ENCODE measurements around the gene GPHN.

GPHN gene

GRCh38 chr14:67167420-67168109 lies 659.6 kb downstream of the GPHN start:
- no peak for DNase-seq (ENCODE audit: low read depth)

GRCh38 chr14:67168110-67168441 lies 660.1 kb downstream of the GPHN start:
- no peak for DNase-seq (ENCODE audit: low read depth)

- DNase-seq (ENCODE audit: low read depth) = no peak
Measured at GRCh38 chr14:67170660-67171059, 662.7 kb downstream of the GPHN start.

- no peak for DNase-seq (ENCODE audit: low read depth)
Measured at GRCh38 chr14:67172056-67172455, 664.1 kb downstream of the GPHN start.

GRCh38 chr14:67172520-67172919 lies 664.6 kb downstream of the GPHN start:
- no peak for DNase-seq (ENCODE audit: low read depth)

GRCh38 chr14:67173719-67174118 lies 665.8 kb downstream of the GPHN start:
- DNase-seq (ENCODE audit: low read depth) = no peak

- DNase-seq (ENCODE audit: low read depth) = no peak
Measured at GRCh38 chr14:67186172-67186768, 678.3 kb downstream of the GPHN start.

GRCh38 chr14:67186789-67187584 lies 679.0 kb downstream of the GPHN start:
- DNase-seq (ENCODE audit: low read depth) = no peak

- DNase-seq (ENCODE audit: low read depth) = no peak
Measured at GRCh38 chr14:67187826-67188225, 679.9 kb downstream of the GPHN start.

GRCh38 chr14:67188326-67188725 lies 680.4 kb downstream of the GPHN start:
- DNase-seq (ENCODE audit: low read depth) = no peak

GRCh38 chr14:67191768-67192290 lies 683.9 kb downstream of the GPHN start:
- no peak for DNase-seq (ENCODE audit: low read depth)

GRCh38 chr14:67192366-67192765 lies 684.4 kb downstream of the GPHN start:
- no peak for DNase-seq (ENCODE audit: low read depth)

- DNase-seq (ENCODE audit: low read depth) = no peak
Measured at GRCh38 chr14:67195279-67195678, 687.3 kb downstream of the GPHN start.

GRCh38 chr14:67199016-67199415 lies 691.1 kb downstream of the GPHN start:
- DNase-seq (ENCODE audit: low read depth) = no peak

- no peak for DNase-seq (ENCODE audit: low read depth)
Measured at GRCh38 chr14:67207810-67208209, 699.9 kb downstream of the GPHN start.

GRCh38 chr14:67218126-67218525 lies 710.2 kb downstream of the GPHN start:
- no peak for DNase-seq (ENCODE audit: low read depth)

GRCh38 chr14:67221248-67221981 lies 713.5 kb downstream of the GPHN start:
- no peak for DNase-seq (ENCODE audit: low read depth)

GRCh38 chr14:67221982-67222328 lies 714.0 kb downstream of the GPHN start:
- DNase-seq (ENCODE audit: low read depth) = no peak

- no peak for DNase-seq (ENCODE audit: low read depth)
Measured at GRCh38 chr14:67225523-67225922, 717.6 kb downstream of the GPHN start.

GRCh38 chr14:67228325-67228984 lies 720.5 kb downstream of the GPHN start:
- DNase-seq (ENCODE audit: low read depth) = no peak
